ENCODE results near the gene SMCR8. TPM values are rescaled to one million over a fixed set of nuclear protein-coding genes. Genes with fewer than 3 reads are reported as not detected.

SMCR8 gene
- total and polyA plus RNA-seq, 2 of the 13 experiments (the other 11 are each of a cell fraction or from before 2014, with no cell fraction given) = 7.6 to 11.8 TPM

GRCh38 chr17:18363101-18364049 is 48.3 kb downstream of the SMCR8 start, which contains the start of gene SHMT1 (continued):
- TF ChIP-seq ZNF18 (CRISPR knock-in tag; IDR thresholded peaks at IDR 0.05; ENCODE audit: insufficient replicate concordance) (peak; percentile 5), PRPF4 (IDR thresholded peaks at IDR 0.05; ENCODE audit: low read depth, low read length, poor library complexity, severe bottlenecking) (no peak), ZNF891 (CRISPR knock-in tag; IDR thresholded peaks at IDR 0.05) (peak; percentile 82), PHF8 (CRISPR knock-in tag; IDR thresholded peaks at IDR 0.05) (peak; percentile 84), SCMH1 (CRISPR knock-in tag; IDR thresholded peaks at IDR 0.05; ENCODE audit: borderline replicate concordance) (no peak), CTCF (CRISPR knock-in tag; IDR thresholded peaks at IDR 0.05) (no peak), KAT7 (CRISPR knock-in tag; IDR thresholded peaks at IDR 0.05; ENCODE audit: borderline replicate concordance) (peak; percentile 79; the same call in 1 of the 2 replicates), SP5 (CRISPR knock-in tag; IDR thresholded peaks at IDR 0.05; ENCODE audit: borderline replicate concordance, low read depth) (no peak; the same call in 1 of the 2 replicates), CEBPZ (IDR thresholded peaks at IDR 0.05; ENCODE audit: low read length) (no peak), NR1H2 (CRISPR knock-in tag; IDR thresholded peaks at IDR 0.05; ENCODE audit: borderline replicate concordance, low read depth) (no peak), ARID3A (IDR thresholded peaks at IDR 0.05; ENCODE audit: low read depth, low read length) (no peak), ARID5B (CRISPR knock-in tag; IDR thresholded peaks at IDR 0.05) (no peak)
